ENCODE results near the gene PRLR.

GRCh38 chr5:35192506-35192905 lies 37.8 kb downstream of the PRLR start:
- TF ChIP-seq POLR2A (IDR thresholded peaks at IDR 0.05), result no peak
- TF ChIP-seq CTCF (IDR thresholded peaks at IDR 0.05), result no peak

Data from uterus (tissue), 2 donors.